Measurements from ENCODE around the gene DCHS1.

Gene DCHS1

GRCh38 chr11:6633422-6634408, 21.9 kb downstream of the DCHS1 start:
- Histone ChIP-seq H3K9me2 (replicated peaks; ENCODE audit: low read depth, low read length) (no peaks in the 10 kb centered on the region), H3F3A (ENCODE audit: low read depth) (no peaks in the 10 kb centered on the region), H3K4me3 (ENCODE audit: low read length, poor library complexity, severe bottlenecking) (no peak overlapping the region), H3K9me3 (ENCODE audit: insufficient read depth, low read depth, low read length) (no peaks in the 10 kb centered on the region), H2AFZ (ENCODE audit: low read length) (no peak overlapping the region), H3K36me3 (ENCODE audit: insufficient read depth, low read length) (no peaks in the 10 kb centered on the region), H3K4me1 (ENCODE audit: insufficient read depth, low read length, poor library complexity, severe bottlenecking) (peaks cover 9% of the 10 kb centered on the region), H3K4me2 (ENCODE audit: low read depth, low read length, poor library complexity, severe bottlenecking) (no peak overlapping the region), H3K27me3 (ENCODE audit: insufficient read depth, low read length, poor library complexity, severe bottlenecking) (no peaks in the 10 kb centered on the region), H3K9ac (ENCODE audit: low read depth, low read length, poor library complexity, severe bottlenecking) (no peak overlapping the region), H4K20me1 (ENCODE audit: insufficient read depth, low read length, poor library complexity, severe bottlenecking) (no peaks in the 10 kb centered on the region), H3K79me2 (ENCODE audit: insufficient read depth, low read length) (no peaks in the 10 kb centered on the region)
- TF ChIP-seq CTCF (conservative IDR thresholded peaks at IDR 0.05; ENCODE audit: low read length) (no peak), EZH2phosphoT487 (IDR thresholded peaks at IDR 0.05; ENCODE audit: borderline replicate concordance) (no peak)

GRCh38 chr11:6632116-6633073, 23.2 kb downstream of the DCHS1 start:
- Histone ChIP-seq H3K4me3 (ENCODE audit: low read length, poor library complexity, severe bottlenecking) (no peak overlapping the region), H3K4me1 (ENCODE audit: insufficient read depth, low read length, poor library complexity, severe bottlenecking) (peaks cover 14% of the 10 kb centered on the region), H3K9ac (ENCODE audit: low read depth, low read length, poor library complexity, severe bottlenecking) (no peak overlapping the region), H2AFZ (ENCODE audit: low read length) (no peak overlapping the region), H3K9me2 (replicated peaks; ENCODE audit: low read depth, low read length) (no peaks in the 10 kb centered on the region), H3K79me2 (ENCODE audit: insufficient read depth, low read length) (no peaks in the 10 kb centered on the region), H4K20me1 (ENCODE audit: insufficient read depth, low read length, poor library complexity, severe bottlenecking) (no peaks in the 10 kb centered on the region), H3K36me3 (ENCODE audit: insufficient read depth, low read length) (no peaks in the 10 kb centered on the region), H3K4me2 (ENCODE audit: low read depth, low read length, poor library complexity, severe bottlenecking) (no peak overlapping the region), H3K9me3 (ENCODE audit: insufficient read depth, low read depth, low read length) (no peaks in the 10 kb centered on the region), H3K27me3 (ENCODE audit: insufficient read depth, low read length, poor library complexity, severe bottlenecking) (no peaks in the 10 kb centered on the region), H3F3A (ENCODE audit: low read depth) (no peaks in the 10 kb centered on the region)
- TF ChIP-seq EZH2phosphoT487 (IDR thresholded peaks at IDR 0.05; ENCODE audit: borderline replicate concordance), result no peak
- no peak for TF ChIP-seq CTCF (conservative IDR thresholded peaks at IDR 0.05; ENCODE audit: low read length)

- Histone ChIP-seq H2AFZ (ENCODE audit: low read length) (no peak overlapping the region), H3K79me2 (ENCODE audit: insufficient read depth, low read length) (no peaks in the 10 kb centered on the region), H3K9ac (ENCODE audit: low read depth, low read length, poor library complexity, severe bottlenecking) (no peak overlapping the region), H3K36me3 (ENCODE audit: insufficient read depth, low read length) (no peaks in the 10 kb centered on the region), H3K4me3 (ENCODE audit: low read length, poor library complexity, severe bottlenecking) (no peak overlapping the region), H3K27me3 (ENCODE audit: insufficient read depth, low read length, poor library complexity, severe bottlenecking) (no peaks in the 10 kb centered on the region), H4K20me1 (ENCODE audit: insufficient read depth, low read length, poor library complexity, severe bottlenecking) (no peaks in the 10 kb centered on the region), H3K9me2 (replicated peaks; ENCODE audit: low read depth, low read length) (no peaks in the 10 kb centered on the region), H3K4me2 (ENCODE audit: low read depth, low read length, poor library complexity, severe bottlenecking) (no peak overlapping the region), H3K4me1 (ENCODE audit: insufficient read depth, low read length, poor library complexity, severe bottlenecking) (peaks cover 14% of the 10 kb centered on the region), H3F3A (ENCODE audit: low read depth) (no peaks in the 10 kb centered on the region), H3K9me3 (ENCODE audit: insufficient read depth, low read depth, low read length) (no peaks in the 10 kb centered on the region)
- no peak for TF ChIP-seq CTCF (conservative IDR thresholded peaks at IDR 0.05; ENCODE audit: low read length)
- no peak for TF ChIP-seq EZH2phosphoT487 (IDR thresholded peaks at IDR 0.05; ENCODE audit: borderline replicate concordance)
Measured at GRCh38 chr11:6631361-6631890, 24.2 kb downstream of the DCHS1 start.
